SK-N-SH treated with all-trans-retinoic acid at 6 μM for 48 hours (cell line): ENCODE data around the gene MYT1.

Experiments
- ARNTL ChIP-seq: fragments of 450-650 bp; formaldehyde crosslinking; IDR thresholded peaks from 2 replicates; pipeline ENCODE4 v1.5.0; 2020; ENCODE audit warnings: low read depth, mild to moderate bottlenecking, moderate library complexity, borderline replicate concordance
- BACH2 ChIP-seq: fragments of 250-450 bp; sonication (Bioruptor Pico); IDR thresholded peaks from 2 replicates; pipeline ENCODE4 v1.9.0; 2021; ENCODE audit warnings: mild to moderate bottlenecking, borderline replicate concordance
- CSDC2 ChIP-seq: fragments of 250-450 bp; sonication (Bioruptor Pico); IDR thresholded peaks from 2 replicates; pipeline ENCODE4 v1.5.0; 2020; ENCODE audit warnings: mild to moderate bottlenecking, moderate library complexity
- GLIS3 ChIP-seq: fragments of 250-450 bp; sonication (Bioruptor Pico); IDR thresholded peaks from 2 replicates; pipeline ENCODE4 v1.5.0; 2020; ENCODE audit warnings: mild to moderate bottlenecking, moderate library complexity
- ISL1 ChIP-seq: fragments of 250-450 bp; sonication (Bioruptor Pico); IDR thresholded peaks from 2 replicates; pipeline ENCODE4 v2.1.2; 2022; ENCODE audit warnings: mild to moderate bottlenecking, moderate library complexity
- RARB ChIP-seq: fragments of 250-450 bp; sonication (Bioruptor Pico); IDR thresholded peaks from 2 replicates; pipeline ENCODE4 v1.8.0; 2021; ENCODE audit warnings: mild to moderate bottlenecking, moderate library complexity
- SNAI2 ChIP-seq: fragments of 250-450 bp; sonication (Bioruptor Pico); IDR thresholded peaks from 2 replicates; pipeline ENCODE4 v1.5.0; 2020; ENCODE audit warnings: mild to moderate bottlenecking, moderate library complexity
- ZFP3 ChIP-seq: fragments of 250-450 bp; sonication (Bioruptor Pico); IDR thresholded peaks from 2 replicates; pipeline ENCODE4 v1.5.0; 2020; ENCODE audit warnings: mild to moderate bottlenecking, moderate library complexity
- ZFP30 ChIP-seq: fragments of 450-650 bp; formaldehyde crosslinking; IDR thresholded peaks from 2 replicates; pipeline ENCODE4 v1.5.0; 2022; ENCODE audit warnings: mild to moderate bottlenecking, moderate library complexity
- ZNF8 ChIP-seq: fragments of 450-650 bp; formaldehyde crosslinking; IDR thresholded peaks from 2 replicates; pipeline ENCODE4 v1.5.0; 2020; ENCODE audit warnings: mild to moderate bottlenecking, moderate library complexity
- TF ChIP-seq, protein P1 (sequence below): fragments of 250-450 bp; sonication (Bioruptor Pico); IDR thresholded peaks from 2 replicates; pipeline ENCODE4 v1.5.0; 2020; ENCODE audit warnings: mild to moderate bottlenecking, moderate library complexity
- TF ChIP-seq, protein P2 (sequence below): fragments of 250-450 bp; sonication (Bioruptor Pico); IDR thresholded peaks from 2 replicates; pipeline ENCODE4 v1.8.0; 2020; ENCODE audit warnings: mild to moderate bottlenecking, moderate library complexity, borderline replicate concordance
- TF ChIP-seq, protein P3 (sequence below): fragments of 250-450 bp; sonication (Bioruptor Pico); IDR thresholded peaks from 2 replicates; pipeline ENCODE4 v1.5.1; 2020; ENCODE audit warnings: low read depth, mild to moderate bottlenecking, moderate library complexity
- TF ChIP-seq, protein P4 (sequence below): fragments of 250-450 bp; sonication (Bioruptor Pico); IDR thresholded peaks from 2 replicates; pipeline ENCODE4 v1.5.1; 2021; ENCODE audit warnings: mild to moderate bottlenecking, moderate library complexity

DNA sequence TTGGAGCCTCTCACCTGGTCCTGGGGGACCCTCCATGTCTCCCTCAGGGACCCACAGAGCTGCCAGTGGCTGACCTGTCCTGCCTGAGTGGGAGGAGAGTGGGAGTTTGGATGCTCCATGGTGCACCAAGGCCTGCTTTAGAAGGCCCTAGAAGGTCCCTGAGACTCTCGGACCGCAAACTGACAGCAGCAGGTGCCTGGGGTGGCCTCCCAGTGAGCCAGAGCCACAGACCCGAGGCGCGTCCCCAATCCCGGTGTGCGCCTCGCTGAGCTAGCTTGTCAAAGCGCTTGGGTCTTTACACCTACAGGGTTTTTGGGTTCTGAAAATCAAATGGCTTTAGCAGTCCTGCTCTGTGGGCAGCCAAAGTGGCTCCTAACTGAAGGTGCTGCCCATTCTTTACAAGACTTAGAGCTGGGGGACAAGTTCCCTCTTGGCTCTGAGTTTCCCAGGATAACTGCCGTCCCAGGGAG is 4.9 kb downstream of the MYT1 start:
- TF ChIP-seq GLIS3 (CRISPR knock-in tag) (no peak), CSDC2 (CRISPR knock-in tag) (no peak), RARB (CRISPR knock-in tag) (no peak), SNAI2 (CRISPR knock-in tag) (no peak), ZNF8 (CRISPR knock-in tag) (no peak), ARNTL (no peak), ZFP30 (CRISPR knock-in tag) (no peak), BACH2 (no peak), ISL1 (CRISPR knock-in tag) (no peak), ZFP3 (no peak)
- TF ChIP-seq, protein P1, sequence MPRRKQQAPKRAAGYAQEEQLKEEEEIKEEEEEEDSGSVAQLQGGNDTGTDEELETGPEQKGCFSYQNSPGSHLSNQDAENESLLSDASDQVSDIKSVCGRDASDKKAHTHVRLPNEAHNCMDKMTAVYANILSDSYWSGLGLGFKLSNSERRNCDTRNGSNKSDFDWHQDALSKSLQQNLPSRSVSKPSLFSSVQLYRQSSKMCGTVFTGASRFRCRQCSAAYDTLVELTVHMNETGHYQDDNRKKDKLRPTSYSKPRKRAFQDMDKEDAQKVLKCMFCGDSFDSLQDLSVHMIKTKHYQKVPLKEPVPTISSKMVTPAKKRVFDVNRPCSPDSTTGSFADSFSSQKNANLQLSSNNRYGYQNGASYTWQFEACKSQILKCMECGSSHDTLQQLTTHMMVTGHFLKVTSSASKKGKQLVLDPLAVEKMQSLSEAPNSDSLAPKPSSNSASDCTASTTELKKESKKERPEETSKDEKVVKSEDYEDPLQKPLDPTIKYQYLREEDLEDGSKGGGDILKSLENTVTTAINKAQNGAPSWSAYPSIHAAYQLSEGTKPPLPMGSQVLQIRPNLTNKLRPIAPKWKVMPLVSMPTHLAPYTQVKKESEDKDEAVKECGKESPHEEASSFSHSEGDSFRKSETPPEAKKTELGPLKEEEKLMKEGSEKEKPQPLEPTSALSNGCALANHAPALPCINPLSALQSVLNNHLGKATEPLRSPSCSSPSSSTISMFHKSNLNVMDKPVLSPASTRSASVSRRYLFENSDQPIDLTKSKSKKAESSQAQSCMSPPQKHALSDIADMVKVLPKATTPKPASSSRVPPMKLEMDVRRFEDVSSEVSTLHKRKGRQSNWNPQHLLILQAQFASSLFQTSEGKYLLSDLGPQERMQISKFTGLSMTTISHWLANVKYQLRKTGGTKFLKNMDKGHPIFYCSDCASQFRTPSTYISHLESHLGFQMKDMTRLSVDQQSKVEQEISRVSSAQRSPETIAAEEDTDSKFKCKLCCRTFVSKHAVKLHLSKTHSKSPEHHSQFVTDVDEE (CRISPR knock-in tag), result no peak
- TF ChIP-seq, protein P2, sequence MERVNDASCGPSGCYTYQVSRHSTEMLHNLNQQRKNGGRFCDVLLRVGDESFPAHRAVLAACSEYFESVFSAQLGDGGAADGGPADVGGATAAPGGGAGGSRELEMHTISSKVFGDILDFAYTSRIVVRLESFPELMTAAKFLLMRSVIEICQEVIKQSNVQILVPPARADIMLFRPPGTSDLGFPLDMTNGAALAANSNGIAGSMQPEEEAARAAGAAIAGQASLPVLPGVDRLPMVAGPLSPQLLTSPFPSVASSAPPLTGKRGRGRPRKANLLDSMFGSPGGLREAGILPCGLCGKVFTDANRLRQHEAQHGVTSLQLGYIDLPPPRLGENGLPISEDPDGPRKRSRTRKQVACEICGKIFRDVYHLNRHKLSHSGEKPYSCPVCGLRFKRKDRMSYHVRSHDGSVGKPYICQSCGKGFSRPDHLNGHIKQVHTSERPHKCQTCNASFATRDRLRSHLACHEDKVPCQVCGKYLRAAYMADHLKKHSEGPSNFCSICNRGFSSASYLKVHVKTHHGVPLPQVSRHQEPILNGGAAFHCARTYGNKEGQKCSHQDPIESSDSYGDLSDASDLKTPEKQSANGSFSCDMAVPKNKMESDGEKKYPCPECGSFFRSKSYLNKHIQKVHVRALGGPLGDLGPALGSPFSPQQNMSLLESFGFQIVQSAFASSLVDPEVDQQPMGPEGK (CRISPR knock-in tag), result no peak
- TF ChIP-seq, protein P3, sequence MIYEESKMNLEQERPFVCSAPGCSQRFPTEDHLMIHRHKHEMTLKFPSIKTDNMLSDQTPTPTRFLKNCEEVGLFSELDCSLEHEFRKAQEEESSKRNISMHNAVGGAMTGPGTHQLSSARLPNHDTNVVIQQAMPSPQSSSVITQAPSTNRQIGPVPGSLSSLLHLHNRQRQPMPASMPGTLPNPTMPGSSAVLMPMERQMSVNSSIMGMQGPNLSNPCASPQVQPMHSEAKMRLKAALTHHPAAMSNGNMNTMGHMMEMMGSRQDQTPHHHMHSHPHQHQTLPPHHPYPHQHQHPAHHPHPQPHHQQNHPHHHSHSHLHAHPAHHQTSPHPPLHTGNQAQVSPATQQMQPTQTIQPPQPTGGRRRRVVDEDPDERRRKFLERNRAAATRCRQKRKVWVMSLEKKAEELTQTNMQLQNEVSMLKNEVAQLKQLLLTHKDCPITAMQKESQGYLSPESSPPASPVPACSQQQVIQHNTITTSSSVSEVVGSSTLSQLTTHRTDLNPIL (CRISPR knock-in tag), result no peak
- TF ChIP-seq, protein P4, sequence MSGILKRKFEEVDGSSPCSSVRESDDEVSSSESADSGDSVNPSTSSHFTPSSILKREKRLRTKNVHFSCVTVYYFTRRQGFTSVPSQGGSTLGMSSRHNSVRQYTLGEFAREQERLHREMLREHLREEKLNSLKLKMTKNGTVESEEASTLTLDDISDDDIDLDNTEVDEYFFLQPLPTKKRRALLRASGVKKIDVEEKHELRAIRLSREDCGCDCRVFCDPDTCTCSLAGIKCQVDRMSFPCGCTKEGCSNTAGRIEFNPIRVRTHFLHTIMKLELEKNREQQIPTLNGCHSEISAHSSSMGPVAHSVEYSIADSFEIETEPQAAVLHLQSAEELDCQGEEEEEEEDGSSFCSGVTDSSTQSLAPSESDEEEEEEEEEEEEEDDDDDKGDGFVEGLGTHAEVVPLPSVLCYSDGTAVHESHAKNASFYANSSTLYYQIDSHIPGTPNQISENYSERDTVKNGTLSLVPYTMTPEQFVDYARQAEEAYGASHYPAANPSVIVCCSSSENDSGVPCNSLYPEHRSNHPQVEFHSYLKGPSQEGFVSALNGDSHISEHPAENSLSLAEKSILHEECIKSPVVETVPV, result no peak
